COR-L47 (cell line): Measurements from ENCODE around the gene TGDS.
"Not testable (repeated sequence)": the region's sequence is repeated elsewhere in the genome, so short reads cannot be mapped to it uniquely, and the experiment has no call there.

Experiments
- DNase-seq: peaks from one replicate; lab custom pipeline; 2025; lab: John Stamatoyannopoulos, UW

The TGDS gene

GRCh38 chr13:94552095-94552494, 43.9 kb downstream of the TGDS start:
- no peak for DNase-seq

GRCh38 chr13:94550062-94550738, 45.8 kb downstream of the TGDS start:
- DNase-seq: no peak

GRCh38 chr13:94549232-94550061, 46.5 kb downstream of the TGDS start:
- DNase-seq: peak; percentile 94

GRCh38 chr13:94548821-94549231, 47.1 kb downstream of the TGDS start:
- DNase-seq: peak; percentile 65

GRCh38 chr13:94548382-94548781, 47.6 kb downstream of the TGDS start:
- DNase-seq: no peak

- no peak for DNase-seq
Observed at GRCh38 chr13:94546061-94546839, 49.7 kb downstream of the TGDS start.

GRCh38 chr13:94544922-94545321, 51.0 kb downstream of the TGDS start:
- no peak for DNase-seq

- DNase-seq: no peak
Observed at GRCh38 chr13:94542917-94543316, 53.0 kb downstream of the TGDS start.

GRCh38 chr13:94537740-94538630, 58.0 kb downstream of the TGDS start:
- no peak for DNase-seq

GRCh38 chr13:94535775-94536174, 60.2 kb downstream of the TGDS start:
- no peak for DNase-seq

GRCh38 chr13:94535231-94535630, 60.7 kb downstream of the TGDS start:
- DNase-seq: no peak

- no peak for DNase-seq
Observed at GRCh38 chr13:94534166-94534565, 61.8 kb downstream of the TGDS start.

- not testable (repeated sequence) for DNase-seq
Observed at GRCh38 chr13:94532278-94532677, 63.7 kb downstream of the TGDS start.

GRCh38 chr13:94526956-94527355, 69.0 kb downstream of the TGDS start:
- DNase-seq: not testable (repeated sequence)

- DNase-seq: no peak
Observed at GRCh38 chr13:94525781-94526180, 70.2 kb downstream of the TGDS start.

GRCh38 chr13:94524407-94524806, 71.5 kb downstream of the TGDS start:
- DNase-seq: no peak
